Measurements from ENCODE around the gene NEDD4L. TPM values are rescaled to one million over a fixed set of nuclear protein-coding genes. Genes with fewer than 3 reads are reported as not detected.

The NEDD4L gene
- total and polyA plus RNA-seq, 10 of the 15 experiments (the other 5 are each of a cell fraction or from before 2014, with no cell fraction given) = 7.4 to 24.0 (median 17.7) TPM

DNA sequence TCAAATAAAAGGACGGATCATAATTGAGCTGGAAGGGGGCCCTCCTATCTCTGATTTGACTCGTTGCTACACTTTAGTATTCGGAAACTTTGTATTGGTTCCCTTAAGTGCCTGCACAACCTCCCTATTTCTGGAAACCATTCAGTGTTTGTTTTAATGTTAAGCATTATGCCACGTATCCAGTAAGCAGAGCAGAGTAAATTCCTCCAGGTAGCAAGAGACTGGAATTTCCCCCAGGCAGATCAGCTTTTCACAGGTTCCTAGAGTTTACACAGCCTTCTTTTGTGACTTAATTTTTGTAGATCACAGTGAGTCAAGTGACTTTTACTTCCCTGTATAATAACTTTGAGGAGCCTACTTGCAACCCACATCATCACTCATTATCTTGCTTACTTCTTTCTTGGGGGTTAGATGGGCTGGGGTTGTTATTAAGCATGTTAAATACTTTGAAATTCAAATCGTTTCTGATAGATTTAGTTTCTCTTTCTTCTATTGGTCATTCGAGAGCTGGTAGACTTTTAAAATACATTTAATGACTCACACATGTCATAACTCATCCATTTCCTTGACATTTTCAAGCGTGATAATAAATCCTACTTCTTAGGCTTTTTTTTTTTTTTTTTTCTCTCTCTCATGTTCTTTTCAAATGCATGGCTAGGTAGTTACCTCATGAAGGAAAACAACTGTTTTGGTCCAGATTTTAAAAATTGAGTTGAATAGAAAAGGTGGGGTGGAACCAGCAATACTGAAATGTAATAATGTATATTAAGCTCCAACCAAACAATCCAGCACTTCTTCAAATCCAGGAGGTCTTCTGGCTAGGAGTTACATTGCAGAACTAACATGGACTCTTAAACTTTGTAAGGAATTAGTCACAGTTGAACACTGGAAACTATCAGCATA lies 219.3 kb downstream of the NEDD4L start (continued):
- TF ChIP-seq IKZF1 (conservative IDR thresholded peaks at IDR 0.05) = 0 out of 2 replicates have a peak, but pooled peaks have one; percentile 13
- TF ChIP-seq CBX3 (IDR thresholded peaks at IDR 0.05; ENCODE audit: borderline replicate concordance, low read depth) = no peak
- TF ChIP-seq, protein P1, sequence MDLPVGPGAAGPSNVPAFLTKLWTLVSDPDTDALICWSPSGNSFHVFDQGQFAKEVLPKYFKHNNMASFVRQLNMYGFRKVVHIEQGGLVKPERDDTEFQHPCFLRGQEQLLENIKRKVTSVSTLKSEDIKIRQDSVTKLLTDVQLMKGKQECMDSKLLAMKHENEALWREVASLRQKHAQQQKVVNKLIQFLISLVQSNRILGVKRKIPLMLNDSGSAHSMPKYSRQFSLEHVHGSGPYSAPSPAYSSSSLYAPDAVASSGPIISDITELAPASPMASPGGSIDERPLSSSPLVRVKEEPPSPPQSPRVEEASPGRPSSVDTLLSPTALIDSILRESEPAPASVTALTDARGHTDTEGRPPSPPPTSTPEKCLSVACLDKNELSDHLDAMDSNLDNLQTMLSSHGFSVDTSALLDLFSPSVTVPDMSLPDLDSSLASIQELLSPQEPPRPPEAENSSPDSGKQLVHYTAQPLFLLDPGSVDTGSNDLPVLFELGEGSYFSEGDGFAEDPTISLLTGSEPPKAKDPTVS (IDR thresholded peaks at IDR 0.05; ENCODE audit: low read depth, low read length) = no peak
- TF ChIP-seq NR2F1 (conservative IDR thresholded peaks at IDR 0.05) = no peak
- TF ChIP-seq KAT2A (conservative IDR thresholded peaks at IDR 0.05; ENCODE audit: control insufficient read depth, low read depth, low read length) = no peak
- no peak for TF ChIP-seq PML (IDR thresholded peaks at IDR 0.05; ENCODE audit: low read length)
- TF ChIP-seq, protein P2, sequence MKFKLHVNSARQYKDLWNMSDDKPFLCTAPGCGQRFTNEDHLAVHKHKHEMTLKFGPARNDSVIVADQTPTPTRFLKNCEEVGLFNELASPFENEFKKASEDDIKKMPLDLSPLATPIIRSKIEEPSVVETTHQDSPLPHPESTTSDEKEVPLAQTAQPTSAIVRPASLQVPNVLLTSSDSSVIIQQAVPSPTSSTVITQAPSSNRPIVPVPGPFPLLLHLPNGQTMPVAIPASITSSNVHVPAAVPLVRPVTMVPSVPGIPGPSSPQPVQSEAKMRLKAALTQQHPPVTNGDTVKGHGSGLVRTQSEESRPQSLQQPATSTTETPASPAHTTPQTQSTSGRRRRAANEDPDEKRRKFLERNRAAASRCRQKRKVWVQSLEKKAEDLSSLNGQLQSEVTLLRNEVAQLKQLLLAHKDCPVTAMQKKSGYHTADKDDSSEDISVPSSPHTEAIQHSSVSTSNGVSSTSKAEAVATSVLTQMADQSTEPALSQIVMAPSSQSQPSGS (IDR thresholded peaks at IDR 0.05; ENCODE audit: low read length) = no peak
- no peak for TF ChIP-seq YBX1 (IDR thresholded peaks at IDR 0.05)
- TF ChIP-seq, protein P3, sequence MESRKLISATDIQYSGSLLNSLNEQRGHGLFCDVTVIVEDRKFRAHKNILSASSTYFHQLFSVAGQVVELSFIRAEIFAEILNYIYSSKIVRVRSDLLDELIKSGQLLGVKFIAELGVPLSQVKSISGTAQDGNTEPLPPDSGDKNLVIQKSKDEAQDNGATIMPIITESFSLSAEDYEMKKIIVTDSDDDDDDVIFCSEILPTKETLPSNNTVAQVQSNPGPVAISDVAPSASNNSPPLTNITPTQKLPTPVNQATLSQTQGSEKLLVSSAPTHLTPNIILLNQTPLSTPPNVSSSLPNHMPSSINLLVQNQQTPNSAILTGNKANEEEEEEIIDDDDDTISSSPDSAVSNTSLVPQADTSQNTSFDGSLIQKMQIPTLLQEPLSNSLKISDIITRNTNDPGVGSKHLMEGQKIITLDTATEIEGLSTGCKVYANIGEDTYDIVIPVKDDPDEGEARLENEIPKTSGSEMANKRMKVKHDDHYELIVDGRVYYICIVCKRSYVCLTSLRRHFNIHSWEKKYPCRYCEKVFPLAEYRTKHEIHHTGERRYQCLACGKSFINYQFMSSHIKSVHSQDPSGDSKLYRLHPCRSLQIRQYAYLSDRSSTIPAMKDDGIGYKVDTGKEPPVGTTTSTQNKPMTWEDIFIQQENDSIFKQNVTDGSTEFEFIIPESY (IDR thresholded peaks at IDR 0.05) = no peak
- peak; percentile 44; the same call in 1 of the 2 replicates for TF ChIP-seq ZNF384 (IDR thresholded peaks at IDR 0.05; ENCODE audit: borderline replicate concordance, low read depth, low read length)
- no peak for TF ChIP-seq SRF (IDR thresholded peaks at IDR 0.05; ENCODE audit: low read depth in 2 of 2, low read length in 2 of 2)
- no peak for TF ChIP-seq ZNF217 (IDR thresholded peaks at IDR 0.05)
- TF ChIP-seq FOS (IDR thresholded peaks at IDR 0.05; ENCODE audit: borderline replicate concordance, extremely low read depth, insufficient read length) = no peak
- TF ChIP-seq ZBED1 (IDR thresholded peaks at IDR 0.05; ENCODE audit: borderline replicate concordance) = no peak
- no peak for TF ChIP-seq ASH2L (IDR thresholded peaks at IDR 0.05; ENCODE audit: borderline replicate concordance, low read depth)
- TF ChIP-seq RELB (IDR thresholded peaks at IDR 0.05; ENCODE audit: low read depth) = 0 out of 2 replicates have a peak, but pooled peaks have one; percentile 18
- TF ChIP-seq, protein P4, sequence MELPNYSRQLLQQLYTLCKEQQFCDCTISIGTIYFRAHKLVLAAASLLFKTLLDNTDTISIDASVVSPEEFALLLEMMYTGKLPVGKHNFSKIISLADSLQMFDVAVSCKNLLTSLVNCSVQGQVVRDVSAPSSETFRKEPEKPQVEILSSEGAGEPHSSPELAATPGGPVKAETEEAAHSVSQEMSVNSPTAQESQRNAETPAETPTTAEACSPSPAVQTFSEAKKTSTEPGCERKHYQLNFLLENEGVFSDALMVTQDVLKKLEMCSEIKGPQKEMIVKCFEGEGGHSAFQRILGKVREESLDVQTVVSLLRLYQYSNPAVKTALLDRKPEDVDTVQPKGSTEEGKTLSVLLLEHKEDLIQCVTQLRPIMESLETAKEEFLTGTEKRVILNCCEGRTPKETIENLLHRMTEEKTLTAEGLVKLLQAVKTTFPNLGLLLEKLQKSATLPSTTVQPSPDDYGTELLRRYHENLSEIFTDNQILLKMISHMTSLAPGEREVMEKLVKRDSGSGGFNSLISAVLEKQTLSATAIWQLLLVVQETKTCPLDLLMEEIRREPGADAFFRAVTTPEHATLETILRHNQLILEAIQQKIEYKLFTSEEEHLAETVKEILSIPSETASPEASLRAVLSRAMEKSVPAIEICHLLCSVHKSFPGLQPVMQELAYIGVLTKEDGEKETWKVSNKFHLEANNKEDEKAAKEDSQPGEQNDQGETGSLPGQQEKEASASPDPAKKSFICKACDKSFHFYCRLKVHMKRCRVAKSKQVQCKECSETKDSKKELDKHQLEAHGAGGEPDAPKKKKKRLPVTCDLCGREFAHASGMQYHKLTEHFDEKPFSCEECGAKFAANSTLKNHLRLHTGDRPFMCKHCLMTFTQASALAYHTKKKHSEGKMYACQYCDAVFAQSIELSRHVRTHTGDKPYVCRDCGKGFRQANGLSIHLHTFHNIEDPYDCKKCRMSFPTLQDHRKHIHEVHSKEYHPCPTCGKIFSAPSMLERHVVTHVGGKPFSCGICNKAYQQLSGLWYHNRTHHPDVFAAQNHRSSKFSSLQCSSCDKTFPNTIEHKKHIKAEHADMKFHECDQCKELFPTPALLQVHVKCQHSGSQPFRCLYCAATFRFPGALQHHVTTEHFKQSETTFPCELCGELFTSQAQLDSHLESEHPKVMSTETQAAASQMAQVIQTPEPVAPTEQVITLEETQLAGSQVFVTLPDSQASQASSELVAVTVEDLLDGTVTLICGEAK (IDR thresholded peaks at IDR 0.05; ENCODE audit: borderline replicate concordance) = no peak
- no peak for TF ChIP-seq MXI1 (IDR thresholded peaks at IDR 0.05; ENCODE audit: low read depth, low read length)
